GM23338 (cell line): Measurements from ENCODE around the gene ADORA2A. TPM values are rescaled to one million over a fixed set of nuclear protein-coding genes. Genes with fewer than 3 reads are reported as not detected.

ENCODE experiments used
- ATAC-seq: fragments of 200-7000 bp; cut with Tn5 transposase; 3 replicates; pipeline ENCODE4 v1.9.1; 2020
- DNase-seq: peaks from one replicate; pipeline ENCODE4 v3.0.0-alpha.2; 2015; ENCODE audit warnings: low spot score
- H2AFZ ChIP-seq: fragments of 200-600 bp; sonication (generic); 2 replicates; pipeline ENCODE4 v1.8.0; 2016; ENCODE audit warnings: antibody characterized with exemption, mild to moderate bottlenecking, moderate library complexity
- H3F3A ChIP-seq: fragments of 200-600 bp; sonication (generic); replicated peaks from 2 replicates; pipeline ENCODE4 v1.8.0; 2017; ENCODE audit warnings: antibody characterized with exemption, mixed run types, low read depth
- H3K27ac ChIP-seq: fragments of 200-600 bp; sonication (generic); 2 replicates; pipeline ENCODE4 v1.6.1; 2016; ENCODE audit warnings: low read depth
- H3K27me3 ChIP-seq: fragments of 200-600 bp; sonication (generic); 2 replicates; pipeline ENCODE4 v1.8.0; 2016; ENCODE audit warnings: mild to moderate bottlenecking, mixed run types, moderate library complexity; ENCODE audit not compliant: insufficient read depth
- H3K36me3 ChIP-seq: fragments of 200-600 bp; sonication (generic); 2 replicates; pipeline ENCODE4 v1.8.0; 2016; ENCODE audit warnings: mild to moderate bottlenecking; ENCODE audit not compliant: insufficient read depth
- H3K4me1 ChIP-seq: fragments of 200-600 bp; sonication (generic); 2 replicates; pipeline ENCODE4 v1.8.0; 2016; ENCODE audit warnings: mild to moderate bottlenecking, moderate library complexity; ENCODE audit not compliant: insufficient read depth
- H3K4me2 ChIP-seq: fragments of 200-600 bp; sonication (generic); 2 replicates; pipeline ENCODE4 v1.7.1; 2017; ENCODE audit warnings: mixed run types
- H3K4me3 ChIP-seq: fragments of 200-600 bp; sonication (generic); 2 replicates; pipeline ENCODE4 v1.6.1; 2016; ENCODE audit warnings: mixed run types
- H3K79me2 ChIP-seq: fragments of 200-600 bp; sonication (generic); replicated peaks from 2 replicates; pipeline ENCODE4 v1.8.0; 2017; ENCODE audit warnings: mild to moderate bottlenecking; ENCODE audit not compliant: insufficient read depth
- H3K9me2 ChIP-seq: fragments of 200-600 bp; sonication (generic); 2 replicates; pipeline ENCODE4 v1.8.0; 2017; ENCODE audit not compliant: insufficient read depth
- H4K20me1 ChIP-seq: fragments of 200-600 bp; sonication (generic); replicated peaks from 2 replicates; pipeline ENCODE4 v1.8.0; 2017; ENCODE audit warnings: mild to moderate bottlenecking; ENCODE audit not compliant: insufficient read depth
- H3K27ac Mint-ChIP-seq: 2 replicates; pipeline ENCODE4 v1.8.0; 2020; ENCODE audit warnings: inconsistent platforms, mild to moderate bottlenecking, moderate library complexity, mixed read lengths
- H3K27me3 Mint-ChIP-seq: 3 replicates; pipeline ENCODE4 v1.8.0; 2022; ENCODE audit warnings: low read depth, mild to moderate bottlenecking, moderate library complexity, mixed read lengths, inconsistent platforms; ENCODE audit not compliant: insufficient read depth, poor library complexity
- H3K36me3 Mint-ChIP-seq: 3 replicates; pipeline ENCODE4 v1.8.0; 2021; ENCODE audit warnings: low read depth, mild to moderate bottlenecking, inconsistent platforms, moderate library complexity, mixed read lengths
- H3K4me1 Mint-ChIP-seq: 3 replicates; pipeline ENCODE4 v1.8.0; 2020; ENCODE audit warnings: mild to moderate bottlenecking, inconsistent platforms, mixed read lengths
- H3K4me3 Mint-ChIP-seq: 3 replicates; pipeline ENCODE4 v1.8.0; 2021; ENCODE audit warnings: moderate library complexity, mild to moderate bottlenecking, inconsistent platforms, mixed read lengths
- H3K9me3 Mint-ChIP-seq: 3 replicates; pipeline ENCODE4 v1.8.0; 2020; ENCODE audit warnings: moderate library complexity, mild to moderate bottlenecking, inconsistent platforms, mixed read lengths
- CREB1 ChIP-seq: fragments of 250-450 bp; sonication (Bioruptor Pico); IDR thresholded peaks from 2 replicates; pipeline ENCODE4 v1.5.0; 2020; ENCODE audit warnings: low read depth, mild to moderate bottlenecking, moderate library complexity
- EZH2 ChIP-seq: fragments of 200-600 bp; sonication (generic); IDR thresholded peaks from one replicate; pipeline ENCODE4 v1.8.0; 2017; ENCODE audit warnings: antibody characterized with exemption, mild to moderate bottlenecking, low read depth; ENCODE audit not compliant: unreplicated experiment
- EZH2phosphoT487 ChIP-seq: fragments of 200-600 bp; sonication (generic); IDR thresholded peaks from one replicate; pipeline ENCODE4 v1.8.1; 2018; ENCODE audit warnings: antibody characterized with exemption; ENCODE audit not compliant: unreplicated experiment
- JUNB ChIP-seq: IDR thresholded peaks from one replicate; pipeline ENCODE4 v1.6.1; 2016; ENCODE audit warnings: antibody characterized with exemption; ENCODE audit not compliant: unreplicated experiment
- NANOG ChIP-seq: IDR thresholded peaks from 2 replicates; pipeline ENCODE4 v1.6.1; 2016; ENCODE audit warnings: antibody characterized with exemption, borderline replicate concordance
- POLR2AphosphoS5 ChIP-seq: IDR thresholded peaks from 2 replicates; pipeline ENCODE4 v1.6.1; 2016; ENCODE audit warnings: antibody characterized with exemption, low read depth
- STAT1 ChIP-seq: IDR thresholded peaks from one replicate; pipeline ENCODE4 v1.6.1; 2016; ENCODE audit warnings: antibody characterized with exemption; ENCODE audit not compliant: unreplicated experiment
- ZNF114 ChIP-seq: fragments of 250-450 bp; sonication (Bioruptor Pico); IDR thresholded peaks from 2 replicates; pipeline ENCODE4 v1.5.0; 2020; ENCODE audit warnings: mild to moderate bottlenecking, moderate library complexity
- ZNF331 ChIP-seq: fragments of 250-450 bp; sonication (Bioruptor Pico); IDR thresholded peaks from 2 replicates; pipeline ENCODE4 v1.5.0; 2020; ENCODE audit warnings: low read depth, mild to moderate bottlenecking, moderate library complexity
- polyA plus RNA-seq: library from polyadenylated mRNA; unstranded; fragments of >200 nt; fragmentation: Nextera tagmentation; extraction: Ambion mirVana; gene quantifications from 2 replicates; pipeline ENCODE4 v1.2.1, GENCODE V29; 2016
- total RNA-seq: library from RNA; depleted of rRNA; stranded (reverse); fragments of >200 nt; shearing (Covaris generic); gene quantifications from 2 replicates; pipeline ENCODE4 v1.2.3, GENCODE V29; 2014
- TF ChIP-seq, protein P1 (sequence below): fragments of 250-450 bp; sonication (Bioruptor Pico); IDR thresholded peaks from 2 replicates; pipeline ENCODE4 v1.5.0; 2020; ENCODE audit warnings: mild to moderate bottlenecking, moderate library complexity
- TF ChIP-seq, protein P2 (sequence below): IDR thresholded peaks from 2 replicates; pipeline ENCODE4 v1.6.1; 2016; ENCODE audit warnings: antibody characterized with exemption
- TF ChIP-seq, protein P3 (sequence below), 2 experiments: fragments of 200-600 bp in 1 of 2; sonication (generic) in 1 of 2; conservative IDR thresholded peaks; 2 replicates each; pipeline versions ENCODE4 v1.5.1 to v1.6.1; 2016 to 2017; ENCODE audit warnings: antibody characterized with exemption in 2 of 2, low read depth in 2 of 2, mild to moderate bottlenecking in 2 of 2, moderate library complexity in 1 of 2
- TF ChIP-seq, protein P4 (sequence below): IDR thresholded peaks from one replicate; pipeline ENCODE4 v1.6.1; 2018; ENCODE audit warnings: antibody characterized with exemption; ENCODE audit not compliant: unreplicated experiment

The ADORA2A gene
- total and polyA plus RNA-seq, 2 experiments from 2014 or later: 4.1 to 13.5 TPM

DNA sequence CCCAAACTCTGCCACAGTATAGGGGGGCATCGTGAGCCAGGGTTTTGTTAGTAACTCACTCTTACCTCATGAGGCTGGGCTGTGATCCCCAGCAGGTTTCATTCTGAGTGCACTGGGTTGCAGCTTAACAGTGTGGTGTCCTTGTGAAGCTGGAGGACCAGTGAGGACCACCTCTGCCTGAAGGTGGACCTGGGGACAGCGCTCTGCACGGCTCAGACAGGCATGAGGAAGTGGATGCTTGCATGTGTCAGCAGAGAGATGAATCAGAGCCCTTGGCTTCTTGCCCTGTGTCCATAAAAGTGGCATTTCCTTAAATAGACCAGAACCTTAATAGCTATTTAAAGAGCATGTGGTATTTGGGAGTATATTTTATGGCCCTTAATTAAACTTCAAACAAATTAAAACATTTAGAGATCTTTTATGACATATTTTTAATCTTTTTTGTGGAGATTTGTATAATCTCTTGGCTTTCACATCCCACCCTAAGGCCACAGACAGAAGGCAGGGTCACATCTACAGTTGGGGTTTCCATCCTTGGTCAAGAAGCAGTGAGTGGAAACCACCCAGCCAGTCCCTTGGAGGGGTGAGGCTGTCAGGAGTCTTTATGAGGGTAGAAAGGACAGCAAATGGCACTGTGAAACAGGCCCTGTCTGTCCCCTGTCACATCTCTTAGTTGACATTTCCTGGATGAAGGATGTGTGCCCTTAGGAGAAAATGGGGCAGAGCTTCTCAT is 24.8 kb upstream of the ADORA2A start:
- ATAC-seq (no peak), DNase-seq (no peak)
- no peak overlapping the region for H2AFZ ChIP-seq
- Mint-ChIP-seq H3K4me3 (no peak overlapping the region), H3K36me3 (peaks cover 30% of the 10 kb centered on the region), H3K27me3 (peaks cover 20% of the 10 kb centered on the region), H3K9me3 (no peaks in the 10 kb centered on the region), H3K4me1 (peaks cover 19% of the 10 kb centered on the region), H3K27ac (peak overlapping the region; percentile 26; the same call in 1 of the 2 replicates)
- H3K4me3 ChIP-seq: no peak overlapping the region
- TF ChIP-seq, protein P1, sequence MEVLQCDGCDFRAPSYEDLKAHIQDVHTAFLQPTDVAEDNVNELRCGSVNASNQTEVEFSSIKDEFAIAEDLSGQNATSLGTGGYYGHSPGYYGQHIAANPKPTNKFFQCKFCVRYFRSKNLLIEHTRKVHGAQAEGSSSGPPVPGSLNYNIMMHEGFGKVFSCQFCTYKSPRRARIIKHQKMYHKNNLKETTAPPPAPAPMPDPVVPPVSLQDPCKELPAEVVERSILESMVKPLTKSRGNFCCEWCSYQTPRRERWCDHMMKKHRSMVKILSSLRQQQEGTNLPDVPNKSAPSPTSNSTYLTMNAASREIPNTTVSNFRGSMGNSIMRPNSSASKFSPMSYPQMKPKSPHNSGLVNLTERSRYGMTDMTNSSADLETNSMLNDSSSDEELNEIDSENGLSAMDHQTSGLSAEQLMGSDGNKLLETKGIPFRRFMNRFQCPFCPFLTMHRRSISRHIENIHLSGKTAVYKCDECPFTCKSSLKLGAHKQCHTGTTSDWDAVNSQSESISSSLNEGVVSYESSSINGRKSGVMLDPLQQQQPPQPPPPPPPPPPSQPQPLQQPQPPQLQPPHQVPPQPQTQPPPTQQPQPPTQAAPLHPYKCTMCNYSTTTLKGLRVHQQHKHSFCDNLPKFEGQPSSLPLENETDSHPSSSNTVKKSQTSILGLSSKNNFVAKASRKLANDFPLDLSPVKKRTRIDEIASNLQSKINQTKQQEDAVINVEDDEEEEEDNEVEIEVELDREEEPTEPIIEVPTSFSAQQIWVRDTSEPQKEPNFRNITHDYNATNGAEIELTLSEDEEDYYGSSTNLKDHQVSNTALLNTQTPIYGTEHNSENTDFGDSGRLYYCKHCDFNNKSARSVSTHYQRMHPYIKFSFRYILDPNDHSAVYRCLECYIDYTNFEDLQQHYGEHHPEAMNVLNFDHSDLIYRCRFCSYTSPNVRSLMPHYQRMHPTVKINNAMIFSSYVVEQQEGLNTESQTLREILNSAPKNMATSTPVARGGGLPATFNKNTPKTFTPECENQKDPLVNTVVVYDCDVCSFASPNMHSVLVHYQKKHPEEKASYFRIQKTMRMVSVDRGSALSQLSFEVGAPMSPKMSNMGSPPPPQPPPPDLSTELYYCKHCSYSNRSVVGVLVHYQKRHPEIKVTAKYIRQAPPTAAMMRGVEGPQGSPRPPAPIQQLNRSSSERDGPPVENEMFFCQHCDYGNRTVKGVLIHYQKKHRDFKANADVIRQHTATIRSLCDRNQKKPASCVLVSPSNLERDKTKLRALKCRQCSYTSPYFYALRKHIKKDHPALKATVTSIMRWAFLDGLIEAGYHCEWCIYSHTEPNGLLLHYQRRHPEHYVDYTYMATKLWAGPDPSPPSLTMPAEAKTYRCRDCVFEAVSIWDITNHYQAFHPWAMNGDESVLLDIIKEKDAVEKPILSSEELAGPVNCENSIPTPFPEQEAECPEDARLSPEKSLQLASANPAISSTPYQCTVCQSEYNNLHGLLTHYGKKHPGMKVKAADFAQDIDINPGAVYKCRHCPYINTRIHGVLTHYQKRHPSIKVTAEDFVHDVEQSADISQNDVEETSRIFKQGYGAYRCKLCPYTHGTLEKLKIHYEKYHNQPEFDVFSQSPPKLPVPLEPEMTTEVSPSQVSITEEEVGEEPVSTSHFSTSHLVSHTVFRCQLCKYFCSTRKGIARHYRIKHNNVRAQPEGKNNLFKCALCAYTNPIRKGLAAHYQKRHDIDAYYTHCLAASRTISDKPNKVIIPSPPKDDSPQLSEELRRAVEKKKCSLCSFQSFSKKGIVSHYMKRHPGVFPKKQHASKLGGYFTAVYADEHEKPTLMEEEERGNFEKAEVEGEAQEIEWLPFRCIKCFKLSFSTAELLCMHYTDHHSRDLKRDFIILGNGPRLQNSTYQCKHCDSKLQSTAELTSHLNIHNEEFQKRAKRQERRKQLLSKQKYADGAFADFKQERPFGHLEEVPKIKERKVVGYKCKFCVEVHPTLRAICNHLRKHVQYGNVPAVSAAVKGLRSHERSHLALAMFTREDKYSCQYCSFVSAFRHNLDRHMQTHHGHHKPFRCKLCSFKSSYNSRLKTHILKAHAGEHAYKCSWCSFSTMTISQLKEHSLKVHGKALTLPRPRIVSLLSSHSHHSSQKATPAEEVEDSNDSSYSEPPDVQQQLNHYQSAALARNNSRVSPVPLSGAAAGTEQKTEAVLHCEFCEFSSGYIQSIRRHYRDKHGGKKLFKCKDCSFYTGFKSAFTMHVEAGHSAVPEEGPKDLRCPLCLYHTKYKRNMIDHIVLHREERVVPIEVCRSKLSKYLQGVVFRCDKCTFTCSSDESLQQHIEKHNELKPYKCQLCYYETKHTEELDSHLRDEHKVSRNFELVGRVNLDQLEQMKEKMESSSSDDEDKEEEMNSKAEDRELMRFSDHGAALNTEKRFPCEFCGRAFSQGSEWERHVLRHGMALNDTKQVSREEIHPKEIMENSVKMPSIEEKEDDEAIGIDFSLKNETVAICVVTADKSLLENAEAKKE: no peak
- TF ChIP-seq, protein P2, sequence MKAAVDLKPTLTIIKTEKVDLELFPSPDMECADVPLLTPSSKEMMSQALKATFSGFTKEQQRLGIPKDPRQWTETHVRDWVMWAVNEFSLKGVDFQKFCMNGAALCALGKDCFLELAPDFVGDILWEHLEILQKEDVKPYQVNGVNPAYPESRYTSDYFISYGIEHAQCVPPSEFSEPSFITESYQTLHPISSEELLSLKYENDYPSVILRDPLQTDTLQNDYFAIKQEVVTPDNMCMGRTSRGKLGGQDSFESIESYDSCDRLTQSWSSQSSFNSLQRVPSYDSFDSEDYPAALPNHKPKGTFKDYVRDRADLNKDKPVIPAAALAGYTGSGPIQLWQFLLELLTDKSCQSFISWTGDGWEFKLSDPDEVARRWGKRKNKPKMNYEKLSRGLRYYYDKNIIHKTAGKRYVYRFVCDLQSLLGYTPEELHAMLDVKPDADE: no peak
- TF ChIP-seq EZH2phosphoT487: no peak
- TF ChIP-seq, protein P3, sequence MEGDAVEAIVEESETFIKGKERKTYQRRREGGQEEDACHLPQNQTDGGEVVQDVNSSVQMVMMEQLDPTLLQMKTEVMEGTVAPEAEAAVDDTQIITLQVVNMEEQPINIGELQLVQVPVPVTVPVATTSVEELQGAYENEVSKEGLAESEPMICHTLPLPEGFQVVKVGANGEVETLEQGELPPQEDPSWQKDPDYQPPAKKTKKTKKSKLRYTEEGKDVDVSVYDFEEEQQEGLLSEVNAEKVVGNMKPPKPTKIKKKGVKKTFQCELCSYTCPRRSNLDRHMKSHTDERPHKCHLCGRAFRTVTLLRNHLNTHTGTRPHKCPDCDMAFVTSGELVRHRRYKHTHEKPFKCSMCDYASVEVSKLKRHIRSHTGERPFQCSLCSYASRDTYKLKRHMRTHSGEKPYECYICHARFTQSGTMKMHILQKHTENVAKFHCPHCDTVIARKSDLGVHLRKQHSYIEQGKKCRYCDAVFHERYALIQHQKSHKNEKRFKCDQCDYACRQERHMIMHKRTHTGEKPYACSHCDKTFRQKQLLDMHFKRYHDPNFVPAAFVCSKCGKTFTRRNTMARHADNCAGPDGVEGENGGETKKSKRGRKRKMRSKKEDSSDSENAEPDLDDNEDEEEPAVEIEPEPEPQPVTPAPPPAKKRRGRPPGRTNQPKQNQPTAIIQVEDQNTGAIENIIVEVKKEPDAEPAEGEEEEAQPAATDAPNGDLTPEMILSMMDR (conservative IDR thresholded peaks at IDR 0.05; ENCODE audit: low read depth in 2 of 2): no peak
- no peak for TF ChIP-seq STAT1
- TF ChIP-seq CREB1: no peak
- no peak for TF ChIP-seq NANOG
- TF ChIP-seq ZNF114 (CRISPR knock-in tag): no peak
- no peak for TF ChIP-seq EZH2
- TF ChIP-seq, protein P4, sequence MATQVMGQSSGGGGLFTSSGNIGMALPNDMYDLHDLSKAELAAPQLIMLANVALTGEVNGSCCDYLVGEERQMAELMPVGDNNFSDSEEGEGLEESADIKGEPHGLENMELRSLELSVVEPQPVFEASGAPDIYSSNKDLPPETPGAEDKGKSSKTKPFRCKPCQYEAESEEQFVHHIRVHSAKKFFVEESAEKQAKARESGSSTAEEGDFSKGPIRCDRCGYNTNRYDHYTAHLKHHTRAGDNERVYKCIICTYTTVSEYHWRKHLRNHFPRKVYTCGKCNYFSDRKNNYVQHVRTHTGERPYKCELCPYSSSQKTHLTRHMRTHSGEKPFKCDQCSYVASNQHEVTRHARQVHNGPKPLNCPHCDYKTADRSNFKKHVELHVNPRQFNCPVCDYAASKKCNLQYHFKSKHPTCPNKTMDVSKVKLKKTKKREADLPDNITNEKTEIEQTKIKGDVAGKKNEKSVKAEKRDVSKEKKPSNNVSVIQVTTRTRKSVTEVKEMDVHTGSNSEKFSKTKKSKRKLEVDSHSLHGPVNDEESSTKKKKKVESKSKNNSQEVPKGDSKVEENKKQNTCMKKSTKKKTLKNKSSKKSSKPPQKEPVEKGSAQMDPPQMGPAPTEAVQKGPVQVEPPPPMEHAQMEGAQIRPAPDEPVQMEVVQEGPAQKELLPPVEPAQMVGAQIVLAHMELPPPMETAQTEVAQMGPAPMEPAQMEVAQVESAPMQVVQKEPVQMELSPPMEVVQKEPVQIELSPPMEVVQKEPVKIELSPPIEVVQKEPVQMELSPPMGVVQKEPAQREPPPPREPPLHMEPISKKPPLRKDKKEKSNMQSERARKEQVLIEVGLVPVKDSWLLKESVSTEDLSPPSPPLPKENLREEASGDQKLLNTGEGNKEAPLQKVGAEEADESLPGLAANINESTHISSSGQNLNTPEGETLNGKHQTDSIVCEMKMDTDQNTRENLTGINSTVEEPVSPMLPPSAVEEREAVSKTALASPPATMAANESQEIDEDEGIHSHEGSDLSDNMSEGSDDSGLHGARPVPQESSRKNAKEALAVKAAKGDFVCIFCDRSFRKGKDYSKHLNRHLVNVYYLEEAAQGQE: no peak
- TF ChIP-seq JUNB: no peak
- TF ChIP-seq POLR2AphosphoS5: no peak
- TF ChIP-seq ZNF331 (CRISPR knock-in tag): no peak
- H3K4me1 ChIP-seq: 0 out of 2 replicates have a peak, but pooled peaks cover 9% of the 10 kb centered on the region
- H3F3A ChIP-seq: no peaks in the 10 kb centered on the region
- H3K9me2 ChIP-seq: no peaks in the 10 kb centered on the region
- H4K20me1 ChIP-seq: peaks cover 6% of the 10 kb centered on the region
- no peak overlapping the region for H3K27ac ChIP-seq
- H3K4me2 ChIP-seq: no peak overlapping the region
- H3K36me3 ChIP-seq: no peaks in the 10 kb centered on the region
- no peaks in the 10 kb centered on the region for H3K27me3 ChIP-seq
- H3K79me2 ChIP-seq: no peaks in the 10 kb centered on the region; the same call in 1 of the 2 replicates
